ENCODE measurements around the gene PRDM11. TPM values are rescaled to one million over a fixed set of nuclear protein-coding genes. Genes with fewer than 3 reads are reported as not detected.

The PRDM11 gene
- total and polyA plus RNA-seq, 2 of the 8 experiments (the other 6 are each of a cell fraction or from before 2014, with no cell fraction given): 3.6 to 11.7 TPM

DNA sequence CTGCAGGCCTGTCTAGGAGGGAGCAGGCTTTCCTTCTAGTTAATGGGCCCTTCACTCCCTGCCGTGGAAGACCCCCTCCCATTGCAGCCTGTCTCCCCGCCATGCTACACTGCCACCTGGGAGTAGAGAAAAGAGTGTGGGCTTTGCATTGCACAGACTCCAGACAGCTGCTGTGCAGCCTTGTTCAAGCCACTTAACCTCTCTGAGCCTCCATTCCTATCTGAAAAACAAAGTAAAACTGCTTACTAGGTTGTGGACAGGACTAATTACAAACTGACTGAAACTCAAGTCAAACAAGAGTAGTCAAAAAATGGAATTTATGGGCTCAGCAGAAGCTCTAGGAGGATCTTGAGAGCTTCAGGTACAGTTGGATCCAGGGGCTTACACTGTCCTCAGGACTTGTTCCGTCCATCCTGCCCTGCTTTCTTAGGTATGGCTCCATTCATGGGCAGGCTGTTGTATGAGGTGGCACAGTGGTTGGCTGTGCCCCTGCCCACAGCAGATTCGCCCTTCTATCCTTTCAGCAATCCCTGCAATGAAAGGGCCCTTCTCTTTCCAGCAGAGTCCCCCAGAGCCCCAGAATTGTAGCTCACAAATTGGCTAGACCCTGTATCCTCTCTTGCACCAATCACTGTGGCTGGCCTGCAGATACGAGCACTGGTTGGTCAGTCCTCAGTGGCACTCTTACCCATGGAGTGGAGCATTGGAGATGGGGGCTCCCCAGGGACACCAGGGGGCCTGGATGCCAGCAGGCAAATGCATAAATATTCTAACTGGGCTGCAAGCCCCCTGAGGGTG, 19.6 kb downstream of the PRDM11 start:
- FAIRE-seq: no peak
- 89% methylated on average over 5 of the region's 5 CpGs; no CpG with 5 or more reads in 1 of the 2 experiments for WGBS, 2 experiments (ENCODE audit: extremely low coverage in 1 of 2, insufficient coverage in 1 of 2, insufficient read length in 1 of 2, insufficient replicate concordance in 2 of 2, low coverage in 1 of 2, low lambda C conversion rate in 2 of 2, missing lambda C conversion rate in 1 of 2)
- ChIA-PET CTCF (ENCODE audit: partially characterized antibody) (interaction anchor here (1.0 to 1.7 kb wide), 4 partner anchors 17 to 87 kb away, joined by 3 to 8 read pairs (median 4); no protein-coding TSS in a partner anchor), POLR2A (ENCODE audit: partially characterized antibody) (no interaction called here)
- Histone ChIP-seq H4K91ac (replicated peaks; ENCODE audit: insufficient read length, low read length) (no peak overlapping the region), H3K23me2 (ENCODE audit: low read depth, low read length) (no peaks in the 10 kb centered on the region; the same call in 1 of the 2 replicates), H3K27me3 (replicated peaks in 1 of 4; ENCODE audit: control insufficient read depth in 3 of 4, extremely low read depth in 1 of 4, insufficient read depth in 3 of 4, low read length in 3 of 4) (no peaks in the 10 kb centered on the region), H3K79me1 (ENCODE audit: low read depth, low read length) (0 out of 2 replicates have a peak, but pooled peaks cover 4% of the 10 kb centered on the region), H2BK5ac (ENCODE audit: low read depth, low read length) (no peak overlapping the region), H4K20me1 (replicated peaks in 1 of 2; ENCODE audit: control insufficient read depth in 1 of 2, insufficient read depth in 2 of 2, low read length in 2 of 2) (peaks cover 3 to 7% of the 10 kb centered on the region in 2 experiments), H3K4ac (replicated peaks; ENCODE audit: insufficient read length, low read depth, low read length) (no peak overlapping the region), H3K14ac (ENCODE audit: insufficient read length) (no peak overlapping the region), H2AK5ac (ENCODE audit: low read depth, low read length) (no peak overlapping the region), H3K23ac (ENCODE audit: insufficient read length) (no peak overlapping the region), H3K56ac (replicated peaks; ENCODE audit: insufficient read length, low read depth, low read length) (no peak overlapping the region), H3K18ac (ENCODE audit: extremely low read depth, low read length) (no peak overlapping the region), H3K27ac (ENCODE audit: low read depth, low read length) (no peak overlapping the region), H3K36me3 (ENCODE audit: control insufficient read depth in 2 of 4, insufficient read depth in 4 of 4, low read length in 3 of 4) (no peaks in the 10 kb centered on the region), H3K4me2 (ENCODE audit: insufficient read depth in 1 of 2, low read depth in 2 of 2, low read length in 2 of 2) (no peak overlapping the region), H3K9me3 (ENCODE audit: insufficient read depth in 2 of 2, low read depth in 1 of 2, low read length in 1 of 2) (no peaks in the 10 kb centered on the region), H3K79me2 (ENCODE audit: control insufficient read depth in 1 of 2, insufficient read depth in 2 of 2, low read length in 2 of 2) (no peaks in the 10 kb centered on the region; a peak in 2 of 4 replicates), H4K8ac (ENCODE audit: extremely low read depth, insufficient read depth, low read length) (no peak overlapping the region), H2BK15ac (ENCODE audit: low read length) (no peak overlapping the region), H3K4me3 (ENCODE audit: extremely low read depth in 1 of 4, insufficient read depth in 2 of 4, low read depth in 3 of 4, low read length in 4 of 4) (no peak overlapping the region), H4K5ac (ENCODE audit: insufficient read length, low read depth, low read length) (no peak overlapping the region), H2AFZ (ENCODE audit: low read length) (no peak overlapping the region), H2BK120ac (replicated peaks; ENCODE audit: low read depth, low read length) (no peak overlapping the region), H3K9ac (replicated peaks in 1 of 4; ENCODE audit: extremely low read depth in 1 of 4, low read depth in 3 of 4, low read length in 3 of 4) (no peak overlapping the region; a peak in 1 of 7 replicates), H2BK12ac (ENCODE audit: low read depth, low read length) (no peak overlapping the region), H3K4me1 (replicated peaks in 1 of 4; ENCODE audit: control insufficient read depth in 3 of 4, insufficient read depth in 4 of 4, low read length in 3 of 4) (no peaks in the 10 kb centered on the region), H2BK20ac (ENCODE audit: low read length) (no peak overlapping the region)
- no peak for TF ChIP-seq SP1 (IDR thresholded peaks at IDR 0.05; ENCODE audit: low read depth, low read length)
- no peak for TF ChIP-seq RNF2 (IDR thresholded peaks at IDR 0.05; ENCODE audit: borderline replicate concordance, low read depth, low read length, missing control alignments, poor library complexity, severe bottlenecking)
- peak; percentile 73; the same call in 1 of the 2 replicates for TF ChIP-seq KDM1A (IDR thresholded peaks at IDR 0.05; ENCODE audit: borderline replicate concordance, low read length)
- TF ChIP-seq RXRA (IDR thresholded peaks at IDR 0.05; ENCODE audit: insufficient read depth, low read depth, low read length): no peak
- DNase-seq (ENCODE audit: low read depth in 1 of 2, low spot score in 2 of 2): no peak

All from H1 (cell line).